Left forelimb (tissue), 1 donor: ENCODE data around the gene SORCS2.

Source experiments
- DNase-seq: peaks from one replicate; pipeline ENCODE4 v3.0.0-alpha.2; 2018; ENCODE audit warnings: low spot score

Gene SORCS2

GRCh38 chr4:7620086-7620813, 427.9 kb downstream of the SORCS2 start:
- DNase-seq, result no peak

DNA sequence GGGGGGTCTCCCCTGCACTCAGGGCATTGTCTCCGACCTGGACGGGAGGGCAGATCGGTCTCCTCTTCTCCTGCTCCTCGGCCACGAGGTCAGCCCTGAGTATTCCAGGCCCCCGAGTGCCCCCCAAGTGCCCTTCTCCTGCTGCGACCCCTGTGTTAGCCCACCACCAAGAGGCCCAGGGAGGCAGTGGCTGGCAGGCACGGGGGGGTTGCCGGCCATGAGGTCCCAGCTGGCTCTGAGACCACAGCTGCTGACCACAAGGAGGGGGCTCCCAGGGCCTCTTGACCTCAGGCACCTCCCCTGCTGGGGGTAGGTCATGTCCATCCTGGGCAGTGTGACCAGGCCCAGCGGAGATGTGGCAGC, 428.5 kb downstream of the SORCS2 start:
- no peak for DNase-seq

DNA sequence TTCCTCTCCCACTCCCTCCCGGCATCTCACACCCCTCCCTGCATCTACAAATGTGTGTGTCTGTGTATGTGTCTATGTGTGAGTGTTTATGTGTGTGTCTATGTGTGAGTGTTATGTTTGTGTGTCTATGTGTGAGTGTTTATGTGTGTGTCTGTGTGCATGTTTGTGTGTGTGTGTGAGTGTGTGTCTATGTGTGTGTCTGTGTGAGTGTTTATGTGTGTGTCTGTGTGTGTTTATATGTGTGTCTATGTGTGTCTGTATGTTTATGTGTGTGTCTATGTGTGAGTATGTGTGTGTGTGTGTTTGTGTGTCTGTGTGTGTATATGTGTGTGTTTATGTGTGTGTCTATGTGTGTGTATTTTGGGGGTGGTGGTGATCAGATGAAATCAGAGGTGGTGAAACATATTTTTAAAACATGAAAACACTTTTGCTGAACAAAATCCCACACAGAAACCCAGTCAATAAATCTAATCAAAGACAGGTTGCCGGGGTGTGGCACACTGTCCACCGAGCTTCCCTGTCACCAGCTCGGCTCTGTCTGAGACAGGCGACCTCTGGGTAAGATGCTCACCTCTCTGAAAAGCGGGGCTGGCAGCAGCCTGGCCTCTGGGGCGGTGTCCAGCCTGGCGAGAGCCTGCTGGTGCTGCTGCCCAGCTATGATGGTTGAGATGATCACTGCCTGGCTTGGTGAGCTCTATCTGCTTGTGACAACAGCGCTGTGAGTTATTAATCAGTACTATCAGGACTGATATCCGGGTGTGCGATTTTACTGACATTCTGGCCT, 429.1 kb downstream of the SORCS2 start:
- no peak for DNase-seq

GRCh38 chr4:7622371-7622770, 430.0 kb downstream of the SORCS2 start:
- no peak for DNase-seq

DNA sequence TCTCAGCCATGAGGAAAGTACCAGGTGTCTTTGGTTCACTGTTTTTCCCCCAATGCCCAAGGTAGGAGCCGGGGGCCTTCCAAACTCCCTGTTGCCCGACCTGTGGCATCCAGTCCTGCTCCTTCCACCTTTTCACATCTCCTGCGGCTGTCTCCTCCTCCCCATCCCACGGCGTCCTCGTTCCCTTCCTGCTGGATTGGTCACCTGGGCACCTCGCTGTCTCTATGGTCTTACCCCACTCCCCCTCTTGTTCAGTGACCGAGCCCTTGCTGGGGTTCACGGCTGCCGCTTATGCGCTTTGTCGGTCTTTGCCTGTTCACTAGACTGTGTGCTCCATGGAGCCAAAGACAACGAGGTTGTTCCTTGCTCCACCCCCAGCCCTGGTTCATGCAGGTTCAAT, 431.1 kb downstream of the SORCS2 start:
- DNase-seq, result no peak

DNA sequence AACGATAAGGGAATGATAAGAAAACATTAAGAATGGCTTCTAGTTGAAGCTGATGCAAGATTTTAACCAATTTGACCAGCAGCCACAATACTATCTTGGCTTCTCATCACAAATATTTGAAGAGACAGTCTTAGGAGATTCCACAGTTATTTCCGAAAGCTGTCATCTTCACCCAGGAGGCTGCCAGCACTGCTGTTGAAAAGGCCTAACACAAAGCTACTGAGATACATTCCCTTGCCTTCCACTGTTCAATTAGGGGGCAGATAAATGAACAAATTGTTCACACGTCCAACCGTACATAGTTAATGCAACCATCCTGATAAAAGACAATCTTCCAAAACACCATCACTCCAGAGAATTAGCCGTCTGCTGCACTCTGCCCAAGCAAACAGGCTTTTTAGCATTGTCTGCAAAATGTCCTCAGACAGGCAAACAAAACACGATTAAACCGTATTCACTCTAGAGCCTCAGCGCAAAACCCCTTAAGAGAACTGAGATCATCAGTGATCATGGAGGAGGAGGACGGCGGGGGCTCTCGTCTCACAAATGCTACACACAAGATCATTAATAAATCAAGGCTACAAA, 432.1 kb downstream of the SORCS2 start:
- DNase-seq, result no peak

DNA sequence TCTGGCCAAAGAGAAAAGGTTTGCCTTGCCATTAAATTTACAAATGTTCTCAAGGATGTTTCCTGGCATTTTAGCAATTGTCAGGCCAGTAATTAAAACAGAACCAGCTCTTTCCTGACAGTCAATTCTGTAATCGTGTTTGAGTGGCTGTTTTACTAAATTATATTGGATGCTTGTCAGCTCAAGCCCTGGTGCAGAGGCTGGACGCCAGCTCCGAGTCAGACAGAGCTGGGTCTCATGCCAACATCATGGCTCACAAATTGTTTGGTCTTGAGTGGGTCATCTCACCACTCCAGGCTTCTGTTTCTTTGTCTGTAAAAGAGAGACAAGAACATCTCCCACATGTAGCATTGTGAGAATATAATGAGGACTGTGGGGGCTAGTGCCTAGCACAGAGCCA, 432.7 kb downstream of the SORCS2 start:
- DNase-seq, result no peak

DNA sequence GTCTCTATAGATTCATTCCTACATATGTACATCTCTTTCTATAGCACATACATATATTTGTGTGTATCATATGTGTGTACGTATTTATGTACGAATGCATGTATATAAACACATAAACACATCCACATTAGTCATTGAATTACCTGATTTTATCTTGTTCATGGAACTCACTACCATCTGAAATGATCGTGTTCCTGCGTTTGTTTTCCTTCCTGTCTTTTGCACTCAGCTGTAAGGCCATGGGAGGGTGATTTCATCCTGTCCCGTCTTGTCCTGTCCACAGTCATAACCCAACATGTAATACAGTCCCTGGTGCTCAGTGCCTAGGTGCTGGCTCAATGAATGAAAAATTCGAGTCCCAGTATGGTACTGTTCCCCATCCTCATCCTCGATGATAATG, 434.2 kb downstream of the SORCS2 start:
- DNase-seq, result no peak

- DNase-seq, result no peak
These were observed 435.2 kb downstream of the SORCS2 start for GRCh38 chr4:7627251-7628250.

- DNase-seq, result no peak
These were observed 436.1 kb downstream of the SORCS2 start for GRCh38 chr4:7628432-7628831.

DNA sequence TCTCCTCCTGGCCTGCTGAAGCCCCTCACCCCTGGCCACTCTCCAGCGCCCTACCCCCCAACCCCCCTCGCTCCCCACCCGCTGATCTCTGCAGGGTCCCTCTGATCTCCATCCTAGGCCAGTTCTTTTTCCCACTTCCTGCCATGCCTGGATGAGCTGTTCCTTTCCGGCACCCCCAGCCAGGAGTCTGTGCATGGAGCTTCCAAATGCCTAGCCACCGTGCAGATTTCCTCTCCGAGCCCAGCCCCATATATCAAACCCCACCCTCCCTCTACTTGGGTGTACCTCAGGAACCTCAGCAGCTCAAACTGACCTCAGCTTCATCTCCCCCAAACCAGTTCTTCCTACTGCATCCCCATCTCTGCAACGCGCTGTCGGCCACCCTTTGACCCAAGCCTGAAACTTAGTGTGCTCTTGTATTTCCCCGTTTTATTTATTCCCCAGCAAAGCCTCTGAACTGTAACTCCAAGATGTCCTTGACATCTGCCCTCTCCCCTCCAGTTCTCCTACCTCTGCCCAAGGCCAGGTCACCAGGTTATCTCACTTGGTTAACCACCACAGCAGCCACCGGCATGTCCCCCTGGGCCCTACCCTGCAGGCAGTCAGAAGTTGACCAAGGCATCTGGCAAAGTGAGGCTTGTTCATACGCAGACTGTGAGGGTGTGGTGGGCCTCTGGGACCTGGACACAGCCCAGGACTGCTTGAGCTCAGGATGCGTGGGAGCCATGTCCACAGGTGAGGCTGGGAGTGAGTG, 437.3 kb downstream of the SORCS2 start:
- DNase-seq, result no peak

- DNase-seq, result no peak
These were observed 438.4 kb downstream of the SORCS2 start for GRCh38 chr4:7630568-7631287.

DNA sequence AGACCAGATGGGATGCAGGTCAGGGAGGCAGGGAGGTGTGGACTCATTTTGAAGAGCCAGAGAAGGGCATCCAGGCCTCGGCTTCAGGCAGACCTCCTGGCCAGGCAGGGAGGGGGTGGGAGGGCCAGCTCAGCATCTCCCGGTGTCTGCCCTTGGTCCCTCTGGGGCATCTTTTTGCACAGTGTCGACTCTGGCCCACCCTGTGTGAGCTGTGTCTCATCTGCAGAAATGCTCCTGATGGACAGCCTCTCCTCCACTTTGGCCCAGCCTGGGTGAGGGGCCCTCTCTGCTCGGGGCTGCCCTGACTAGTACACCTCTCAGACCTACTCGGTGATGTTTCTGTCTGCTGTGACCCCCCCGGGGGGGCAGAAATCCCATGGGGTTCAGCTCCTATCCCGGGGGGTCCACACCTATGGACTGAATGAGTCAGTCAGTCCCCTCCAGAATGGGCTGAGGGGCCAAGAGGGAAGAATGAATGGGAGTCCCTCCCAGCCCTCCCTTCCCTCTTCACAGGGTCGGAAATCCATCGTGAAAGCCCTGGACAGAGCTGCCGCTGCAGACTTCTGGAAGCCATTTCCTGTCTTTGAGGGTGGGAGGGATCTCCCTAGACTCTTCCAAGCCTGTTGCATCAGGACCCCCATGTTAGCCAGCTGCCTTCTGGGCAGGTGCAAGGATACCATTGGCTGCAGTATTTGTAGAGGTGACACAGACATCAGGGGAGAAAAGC, 439.1 kb downstream of the SORCS2 start:
- DNase-seq, result no peak

DNA sequence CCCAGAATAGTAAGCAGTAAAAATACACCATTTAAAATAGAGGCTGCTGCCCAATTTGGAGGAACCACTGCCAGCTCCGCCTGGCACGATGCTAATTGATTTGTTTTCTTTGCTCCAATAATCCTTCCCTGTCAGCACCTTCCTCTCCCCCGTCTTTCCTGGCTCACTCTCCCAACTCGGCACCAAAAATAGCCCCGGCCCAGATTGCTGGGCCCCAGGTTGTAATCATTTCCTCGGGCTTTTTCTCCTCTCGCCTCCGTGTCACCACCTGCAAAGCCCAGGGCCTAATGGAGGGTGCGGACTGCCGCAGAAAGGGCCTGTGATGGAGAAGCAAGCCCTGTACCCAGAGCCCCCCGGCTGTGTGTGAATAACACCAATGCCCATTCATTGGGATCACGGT, 440.0 kb downstream of the SORCS2 start:
- DNase-seq, result no peak

DNA sequence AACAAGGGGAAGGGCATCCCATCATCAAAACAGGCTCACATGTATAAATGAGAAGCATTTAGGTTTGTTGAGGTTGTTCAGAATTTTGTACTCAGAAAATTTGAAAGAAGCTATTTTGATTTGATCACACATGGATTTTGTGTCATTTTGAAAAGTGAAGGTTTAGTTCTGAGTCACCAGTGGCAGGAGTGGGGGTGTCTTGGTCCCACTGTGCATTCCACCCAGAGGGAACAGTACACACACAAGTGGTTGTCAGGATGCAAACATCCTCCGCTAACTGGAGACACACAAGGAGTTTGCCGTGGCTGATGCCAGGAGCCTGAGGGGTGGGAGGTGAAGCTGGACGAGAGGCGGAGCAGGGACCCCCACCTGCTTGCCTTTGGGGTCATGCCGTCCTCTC, 440.6 kb downstream of the SORCS2 start:
- DNase-seq, result no peak

DNA sequence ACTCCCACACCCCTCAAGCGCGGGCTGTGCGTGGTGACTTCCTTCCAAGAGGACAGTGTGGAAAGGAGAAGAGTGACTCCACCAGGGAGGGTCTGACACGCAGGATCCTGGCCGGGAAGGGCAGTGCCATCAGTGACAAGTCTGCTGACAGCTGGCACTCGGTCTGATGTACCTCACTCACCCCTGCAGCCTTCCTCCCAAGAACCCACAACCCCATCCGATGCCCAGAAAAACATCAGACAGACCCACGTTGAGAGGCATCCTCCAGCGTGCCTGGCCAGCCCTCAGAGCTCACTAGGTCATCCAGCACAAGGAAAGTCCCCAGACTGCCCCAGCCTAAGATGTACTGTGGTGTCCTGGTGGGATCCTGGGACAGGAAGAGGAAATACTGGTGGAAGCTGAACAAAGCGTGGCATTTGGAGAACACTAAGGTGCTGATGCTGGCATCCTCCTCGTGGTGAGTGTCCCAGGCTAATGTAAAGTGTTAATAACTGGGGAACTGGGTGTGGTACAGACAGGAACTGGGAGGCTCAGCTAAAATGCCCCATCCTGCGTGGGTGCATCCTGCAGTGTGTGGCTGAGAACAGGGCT, 442.4 kb downstream of the SORCS2 start:
- no peak for DNase-seq

DNA sequence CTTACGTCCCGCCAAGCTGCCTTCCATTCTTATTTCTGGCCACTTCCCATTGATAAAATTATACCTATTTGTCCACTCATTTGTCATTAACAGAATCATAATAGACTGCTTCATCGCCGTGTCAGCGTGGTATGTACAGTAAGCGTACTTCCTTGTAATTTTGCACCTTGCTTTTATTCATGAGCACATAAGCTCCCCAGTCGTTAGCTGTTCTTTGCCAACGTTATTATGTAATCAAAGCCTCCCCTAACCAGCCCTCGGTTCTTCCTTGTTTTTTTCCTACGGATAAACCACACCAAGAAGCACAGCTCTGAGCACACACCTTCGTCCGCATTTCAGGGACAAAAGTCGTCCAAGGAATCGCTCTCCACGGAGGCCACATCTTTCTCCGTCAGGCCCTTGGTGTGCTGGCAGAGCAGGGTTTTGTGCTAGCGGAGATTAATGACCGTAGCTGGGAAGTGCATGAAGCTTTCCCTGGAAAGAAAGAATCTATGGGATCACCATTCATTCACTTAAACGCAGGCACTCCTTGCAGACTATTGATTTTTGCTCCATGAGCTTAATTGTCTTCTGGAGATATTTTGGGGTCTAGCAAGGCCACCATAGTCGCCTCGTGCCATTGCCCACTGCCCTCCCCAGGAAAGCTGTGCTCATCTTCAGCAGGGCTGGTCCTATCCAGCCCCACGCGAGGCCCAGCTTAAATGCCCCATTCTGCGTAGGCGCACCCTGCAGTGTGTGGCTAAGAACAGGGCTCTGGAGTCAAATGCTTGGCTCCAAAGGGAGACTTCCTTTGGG, 443.3 kb downstream of the SORCS2 start:
- DNase-seq, result no peak

- no peak for DNase-seq
These were observed 443.8 kb downstream of the SORCS2 start for GRCh38 chr4:7636240-7636508.

GRCh38 chr4:7637139-7637538, 444.8 kb downstream of the SORCS2 start:
- DNase-seq, result no peak
